Head of caudate nucleus (tissue), 42 donors: ENCODE results near the gene NR3C1.

Experiments
- DNase-seq, 42 donors: peaks; one replicate each; pipeline versions ENCODE4 v3.0.0 to v3.0.0-alpha.2; 2020 to 2021; ENCODE audit warnings: mixed read lengths in 7 of 42
- intact Hi-C: fragments of 100-400 bp; cut with DNase I; formaldehyde crosslinking; loops from one replicate; pipeline ENCODE4 v1.15.0; 2022

The NR3C1 gene

GRCh38 chr5:143322176-143322575 is 81.3 kb downstream of the NR3C1 start:
- DNase-seq = peak in 1 of 42 donors; percentile 24
- intact Hi-C loops = loop anchor here (10.0 kb wide), 1 partner anchor 73 kb away; no protein-coding TSS in a partner anchor

- intact Hi-C loops = loop anchor here (10.0 kb wide), 1 partner anchor 75 kb away; no protein-coding TSS in a partner anchor
- DNase-seq = no peak
Measured at GRCh38 chr5:143319437-143320227, 83.9 kb downstream of the NR3C1 start.

- intact Hi-C loops = no loop called here
- no peak for DNase-seq
Measured at GRCh38 chr5:143318833-143319232, 84.7 kb downstream of the NR3C1 start.

- no peak for DNase-seq
- intact Hi-C loops = no loop called here
Measured at GRCh38 chr5:143318270-143318669, 85.2 kb downstream of the NR3C1 start.

- intact Hi-C loops = no loop called here
- no peak for DNase-seq
Measured at GRCh38 chr5:143316844-143317631, 86.4 kb downstream of the NR3C1 start.

- intact Hi-C loops = no loop called here
- no peak for DNase-seq
Measured at GRCh38 chr5:143316337-143316736, 87.1 kb downstream of the NR3C1 start.

GRCh38 chr5:143315929-143316328 is 87.6 kb downstream of the NR3C1 start:
- intact Hi-C loops = no loop called here
- no peak for DNase-seq

GRCh38 chr5:143315214-143315613 is 88.3 kb downstream of the NR3C1 start:
- intact Hi-C loops = no loop called here
- no peak for DNase-seq

GRCh38 chr5:143314659-143315058 is 88.8 kb downstream of the NR3C1 start:
- intact Hi-C loops = no loop called here
- no peak for DNase-seq

GRCh38 chr5:143314099-143314498 is 89.4 kb downstream of the NR3C1 start:
- intact Hi-C loops = no loop called here
- DNase-seq = no peak

- DNase-seq = no peak
- intact Hi-C loops = no loop called here
Measured at GRCh38 chr5:143313298-143313852, 90.1 kb downstream of the NR3C1 start.

GRCh38 chr5:143312822-143313221 is 90.7 kb downstream of the NR3C1 start:
- intact Hi-C loops = no loop called here
- no peak for DNase-seq

GRCh38 chr5:143311955-143312354 is 91.5 kb downstream of the NR3C1 start:
- DNase-seq = no peak
- intact Hi-C loops = no loop called here

- no peak for DNase-seq
- intact Hi-C loops = no loop called here
Measured at GRCh38 chr5:143311428-143311827, 92.1 kb downstream of the NR3C1 start.

GRCh38 chr5:143309661-143310431 is 93.6 kb downstream of the NR3C1 start:
- intact Hi-C loops = no loop called here
- no peak for DNase-seq

- no peak for DNase-seq
- intact Hi-C loops = no loop called here
Measured at GRCh38 chr5:143308731-143309130, 94.8 kb downstream of the NR3C1 start.

- DNase-seq = no peak
- intact Hi-C loops = no loop called here
Measured at GRCh38 chr5:143306040-143306439, 97.4 kb downstream of the NR3C1 start.

GRCh38 chr5:143304836-143305475 is 98.5 kb downstream of the NR3C1 start:
- no peak for DNase-seq
- intact Hi-C loops = no loop called here
